ENCODE measurements around the gene PTOV1. TPM values are rescaled to one million over a fixed set of nuclear protein-coding genes. Genes with fewer than 3 reads are reported as not detected.

PTOV1 gene
- polyA plus RNA-seq, 1 experiment, result 37.6 TPM

DNA sequence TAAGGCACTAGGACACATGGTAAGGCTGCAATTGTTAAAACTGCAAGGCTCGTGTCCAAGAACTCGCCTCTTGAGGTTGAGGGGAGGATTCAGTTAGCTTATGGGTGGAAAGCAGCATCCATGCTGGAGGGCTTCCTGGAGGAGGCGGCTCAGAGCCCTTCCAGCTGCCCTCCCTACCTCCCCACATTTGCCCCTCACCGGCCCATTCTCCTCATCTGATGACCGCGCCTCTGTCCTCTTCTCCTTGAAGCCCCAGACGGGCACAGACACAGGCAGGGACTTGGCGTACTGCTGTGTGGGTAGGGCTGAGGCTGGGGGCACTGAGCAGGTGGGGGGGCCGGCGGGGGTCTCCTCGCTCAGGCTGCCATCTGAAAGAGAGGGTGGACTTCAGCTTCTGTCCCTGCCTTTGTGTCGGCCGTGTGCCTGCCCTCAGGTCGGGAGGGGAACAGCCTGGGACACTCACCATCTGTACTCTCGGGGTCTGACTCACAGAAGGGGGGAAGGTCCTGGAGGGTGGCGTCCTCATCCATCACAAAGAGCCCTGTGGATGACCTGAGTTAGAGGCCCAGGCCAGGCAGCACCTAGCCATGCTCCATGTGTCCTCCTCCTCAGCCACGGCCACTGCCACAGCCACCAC, 20.5 kb downstream of the PTOV1 start:
- Histone ChIP-seq H3K9me3 (ENCODE audit: control insufficient read depth, insufficient read depth, low read length) (no peaks in the 10 kb centered on the region; the same call in 1 of the 2 replicates), H3K27ac (ENCODE audit: low read depth, low read length) (no peak overlapping the region), H3K4me3 (ENCODE audit: low read depth, low read length) (no peak overlapping the region), H3K27me3 (ENCODE audit: control insufficient read depth, insufficient read depth, low read length) (no peaks in the 10 kb centered on the region)
- CTCF ChIA-PET, result interaction anchor here (0.7 kb wide), 1 partner anchor 190 kb away, joined by 7 read pairs; no protein-coding TSS in a partner anchor
- no peak for TF ChIP-seq CTCF (IDR thresholded peaks at IDR 0.05; ENCODE audit: low read depth, low read length)
- no peak for DNase-seq (ENCODE audit: low read depth, low spot score)
- POLR2A ChIA-PET, result no interaction called here

- DNase-seq (ENCODE audit: low read depth, low spot score), result no peak
- peak overlapping the region; percentile 2 for H3K27ac ChIP-seq (ENCODE audit: low read depth, low read length)
- CTCF ChIA-PET, result interaction anchor here (0.7 kb wide), 1 partner anchor 191 kb away, joined by 7 read pairs; no protein-coding TSS in a partner anchor
- POLR2A ChIA-PET, result interaction anchor here (0.5 kb wide), 1 partner anchor 14 kb away, joined by 3 read pairs; no protein-coding TSS in a partner anchor
- TF ChIP-seq CTCF (IDR thresholded peaks at IDR 0.05; ENCODE audit: low read depth, low read length), result no peak
- no peaks in the 10 kb centered on the region for H3K27me3 ChIP-seq (ENCODE audit: control insufficient read depth, insufficient read depth, low read length)
- H3K9me3 ChIP-seq (ENCODE audit: control insufficient read depth, insufficient read depth, low read length), result no peaks in the 10 kb centered on the region; the same call in 1 of the 2 replicates
- H3K4me3 ChIP-seq (ENCODE audit: low read depth, low read length), result no peak overlapping the region
These were observed 21.5 kb downstream of the PTOV1 start for GRCh38 chr19:49872245-49873128.

DNA sequence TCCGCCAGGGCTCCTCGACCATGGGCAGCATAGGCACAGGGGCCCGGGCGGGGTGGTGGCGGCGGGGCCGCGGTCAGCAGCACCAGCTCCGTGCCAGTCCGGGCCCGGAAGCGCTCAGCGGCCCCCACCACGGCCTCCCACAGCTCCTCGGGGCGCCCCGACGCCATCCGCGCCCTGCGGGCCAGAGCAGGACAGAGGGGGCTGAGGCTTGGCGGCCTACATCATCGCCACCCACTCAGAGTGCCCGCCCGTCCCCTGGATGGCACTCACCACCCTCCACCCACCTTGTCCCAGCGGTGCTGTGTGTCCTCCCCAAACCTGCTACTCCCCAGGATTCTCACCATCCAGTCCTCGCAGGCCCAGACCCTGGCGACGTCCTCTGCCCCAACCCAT, 22.2 kb downstream of the PTOV1 start:
- Histone ChIP-seq H3K4me3 (ENCODE audit: low read depth, low read length) (no peak overlapping the region), H3K27ac (ENCODE audit: low read depth, low read length) (no peak overlapping the region), H3K9me3 (ENCODE audit: control insufficient read depth, insufficient read depth, low read length) (no peaks in the 10 kb centered on the region; the same call in 1 of the 2 replicates), H3K27me3 (ENCODE audit: control insufficient read depth, insufficient read depth, low read length) (no peaks in the 10 kb centered on the region)
- no peak for TF ChIP-seq CTCF (IDR thresholded peaks at IDR 0.05; ENCODE audit: low read depth, low read length)
- ChIA-PET POLR2A (no interaction called here), CTCF (no interaction called here)
- no peak for DNase-seq (ENCODE audit: low read depth, low spot score)

DNA sequence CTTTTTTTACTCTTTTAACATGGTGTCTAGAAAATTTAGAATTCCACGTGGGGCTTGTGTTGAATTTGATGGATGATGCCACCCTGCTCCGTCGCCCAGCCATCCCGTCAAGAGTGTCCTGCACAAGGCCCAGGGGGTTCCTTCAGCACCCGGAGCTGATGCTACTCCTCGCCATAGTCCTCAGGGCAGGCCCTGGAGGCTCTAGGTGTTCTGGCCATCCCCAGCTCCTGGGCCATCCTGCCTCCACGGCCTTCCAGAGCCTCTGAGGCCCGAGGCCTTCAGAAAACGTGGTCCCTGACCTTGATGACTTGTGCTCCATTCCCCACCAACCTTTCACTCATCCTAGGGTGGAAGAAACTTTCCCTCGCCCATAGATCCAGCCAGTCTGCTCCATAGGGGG, 22.9 kb downstream of the PTOV1 start:
- no peak overlapping the region for H3K4me3 ChIP-seq (ENCODE audit: low read depth, low read length)
- H3K9me3 ChIP-seq (ENCODE audit: control insufficient read depth, insufficient read depth, low read length), result no peaks in the 10 kb centered on the region; the same call in 1 of the 2 replicates
- CTCF ChIA-PET, result no interaction called here
- TF ChIP-seq CTCF (IDR thresholded peaks at IDR 0.05; ENCODE audit: low read depth, low read length), result no peak
- H3K27me3 ChIP-seq (ENCODE audit: control insufficient read depth, insufficient read depth, low read length), result no peaks in the 10 kb centered on the region
- DNase-seq (ENCODE audit: low read depth, low spot score), result no peak
- POLR2A ChIA-PET, result interaction anchor here (0.7 kb wide), 1 partner anchor 234 kb away, joined by 4 read pairs; no protein-coding TSS in a partner anchor
- H3K27ac ChIP-seq (ENCODE audit: low read depth, low read length), result no peak overlapping the region

Measured in AG04450 (cell line).